MM.1S (cell line): Measurements from ENCODE around the gene DAPP1.

Experiments
- EZH2 ChIP-seq: fragments of 300-600 bp; sonication (generic); optimal IDR thresholded peaks from 2 replicates; pipeline ENCODE3; 2017; ENCODE audit warnings: low read depth, mild to moderate bottlenecking, antibody characterized with exemption, low read length, mixed read lengths
- EZH2phosphoT487 ChIP-seq: fragments of 300-600 bp; sonication (generic); IDR thresholded peaks from 2 replicates; pipeline ENCODE4 v1.6.1; 2018; ENCODE audit warnings: antibody characterized with exemption, low read length
- TF ChIP-seq, protein P1 (sequence below): fragments of 300-600 bp; sonication (generic); IDR thresholded peaks from 2 replicates; pipeline ENCODE4 v1.5.1; 2016; ENCODE audit warnings: antibody characterized with exemption, low read length, mixed read lengths

DNA sequence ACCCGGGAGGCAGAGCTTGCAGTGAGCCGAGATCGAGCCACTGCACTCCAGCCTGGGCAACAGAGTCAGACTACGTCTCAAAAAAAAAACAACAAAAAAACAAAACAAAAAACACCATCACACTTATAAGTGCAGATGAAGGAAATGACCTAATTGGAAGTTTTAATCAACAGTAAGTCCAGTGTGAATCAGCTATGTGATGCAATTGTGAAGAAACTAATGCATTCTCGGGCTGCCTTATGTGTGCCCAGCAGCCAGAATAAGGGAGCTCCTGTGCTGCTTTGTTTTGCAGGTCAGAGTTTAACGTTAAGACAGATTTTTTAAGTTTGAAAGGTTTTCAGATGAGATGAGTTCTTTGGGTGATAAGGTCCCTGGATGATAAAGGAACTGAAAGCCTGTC, 10.8 kb downstream of the DAPP1 start:
- TF ChIP-seq, protein P1, sequence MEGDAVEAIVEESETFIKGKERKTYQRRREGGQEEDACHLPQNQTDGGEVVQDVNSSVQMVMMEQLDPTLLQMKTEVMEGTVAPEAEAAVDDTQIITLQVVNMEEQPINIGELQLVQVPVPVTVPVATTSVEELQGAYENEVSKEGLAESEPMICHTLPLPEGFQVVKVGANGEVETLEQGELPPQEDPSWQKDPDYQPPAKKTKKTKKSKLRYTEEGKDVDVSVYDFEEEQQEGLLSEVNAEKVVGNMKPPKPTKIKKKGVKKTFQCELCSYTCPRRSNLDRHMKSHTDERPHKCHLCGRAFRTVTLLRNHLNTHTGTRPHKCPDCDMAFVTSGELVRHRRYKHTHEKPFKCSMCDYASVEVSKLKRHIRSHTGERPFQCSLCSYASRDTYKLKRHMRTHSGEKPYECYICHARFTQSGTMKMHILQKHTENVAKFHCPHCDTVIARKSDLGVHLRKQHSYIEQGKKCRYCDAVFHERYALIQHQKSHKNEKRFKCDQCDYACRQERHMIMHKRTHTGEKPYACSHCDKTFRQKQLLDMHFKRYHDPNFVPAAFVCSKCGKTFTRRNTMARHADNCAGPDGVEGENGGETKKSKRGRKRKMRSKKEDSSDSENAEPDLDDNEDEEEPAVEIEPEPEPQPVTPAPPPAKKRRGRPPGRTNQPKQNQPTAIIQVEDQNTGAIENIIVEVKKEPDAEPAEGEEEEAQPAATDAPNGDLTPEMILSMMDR = no peak
- TF ChIP-seq EZH2phosphoT487 (no peak), EZH2 (no peak)
